OCI-LY3 (cell line): ENCODE measurements around the gene PCNX1.

Experiments used
- CTCF ChIP-seq: fragments of 200-600, 300-600 bp; sonication (generic); IDR thresholded peaks from 2 replicates; pipeline ENCODE4 v1.5.1; 2014; ENCODE audit warnings: antibody characterized with exemption, low read length, low read depth
- EZH2phosphoT487 ChIP-seq: fragments of 200-600 bp; shearing (Covaris generic); IDR thresholded peaks from 2 replicates; pipeline ENCODE4 v1.6.1; 2018; ENCODE audit warnings: antibody characterized with exemption, mixed run types, low read depth

DNA sequence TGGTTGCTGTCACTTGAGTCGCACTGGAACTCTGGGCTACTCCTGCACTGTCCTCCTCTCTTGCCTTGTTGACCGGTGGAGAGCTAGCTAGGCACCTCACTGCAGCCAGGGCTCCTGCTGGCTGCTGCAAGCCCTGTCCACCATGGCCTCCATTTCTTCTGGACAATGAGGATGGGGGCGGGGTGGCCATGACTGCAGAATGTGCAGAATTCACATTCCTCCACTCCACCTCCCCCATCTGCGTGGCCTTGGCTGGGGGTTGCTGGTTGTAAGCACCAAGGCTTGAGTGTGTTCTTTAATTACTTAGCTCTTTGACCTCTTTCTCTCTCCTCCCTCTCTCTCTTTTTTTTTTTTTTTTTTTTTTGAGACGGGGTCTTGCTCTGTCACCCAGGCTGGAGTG lies 248.5 kb downstream of the PCNX1 start:
- TF ChIP-seq CTCF (no peak), EZH2phosphoT487 (no peak)
